Breast epithelium (tissue), 3 donors: ENCODE data around the gene ABCF1.

Source experiments
- CTCF ChIP-seq, 3 donors: fragments of 450-650 bp; IDR thresholded peaks; one replicate each; pipeline ENCODE4 v1.5.1; 2016 to 2017; ENCODE audit warnings: antibody characterized with exemption in 3 of 3, mild to moderate bottlenecking in 3 of 3, moderate library complexity in 3 of 3
- POLR2A ChIP-seq: fragments of 450-650 bp; IDR thresholded peaks from one replicate; pipeline ENCODE4 v1.6.1; 2016; ENCODE audit warnings: antibody characterized with exemption, mild to moderate bottlenecking, moderate library complexity
- POLR2AphosphoS5 ChIP-seq, 3 donors: sonication (generic); formaldehyde crosslinking; IDR thresholded peaks; one replicate each; pipeline ENCODE4 v1.6.1; 2017; ENCODE audit warnings: antibody characterized with exemption in 3 of 3

- TF ChIP-seq CTCF (IDR thresholded peaks at IDR 0.05) = no peak
- TF ChIP-seq POLR2AphosphoS5 (IDR thresholded peaks at IDR 0.05) = peak in 1 of 3 donors; percentile 4
- TF ChIP-seq POLR2A = no peak
Measured at GRCh38 chr6:30600451-30600961, 29.3 kb downstream of the ABCF1 start.
